ENCODE results near the gene CAD.
"Not testable (repeated sequence)": the region's sequence is repeated elsewhere in the genome, so short reads cannot be mapped to it uniquely, and the experiment has no call there.

CAD gene

DNA sequence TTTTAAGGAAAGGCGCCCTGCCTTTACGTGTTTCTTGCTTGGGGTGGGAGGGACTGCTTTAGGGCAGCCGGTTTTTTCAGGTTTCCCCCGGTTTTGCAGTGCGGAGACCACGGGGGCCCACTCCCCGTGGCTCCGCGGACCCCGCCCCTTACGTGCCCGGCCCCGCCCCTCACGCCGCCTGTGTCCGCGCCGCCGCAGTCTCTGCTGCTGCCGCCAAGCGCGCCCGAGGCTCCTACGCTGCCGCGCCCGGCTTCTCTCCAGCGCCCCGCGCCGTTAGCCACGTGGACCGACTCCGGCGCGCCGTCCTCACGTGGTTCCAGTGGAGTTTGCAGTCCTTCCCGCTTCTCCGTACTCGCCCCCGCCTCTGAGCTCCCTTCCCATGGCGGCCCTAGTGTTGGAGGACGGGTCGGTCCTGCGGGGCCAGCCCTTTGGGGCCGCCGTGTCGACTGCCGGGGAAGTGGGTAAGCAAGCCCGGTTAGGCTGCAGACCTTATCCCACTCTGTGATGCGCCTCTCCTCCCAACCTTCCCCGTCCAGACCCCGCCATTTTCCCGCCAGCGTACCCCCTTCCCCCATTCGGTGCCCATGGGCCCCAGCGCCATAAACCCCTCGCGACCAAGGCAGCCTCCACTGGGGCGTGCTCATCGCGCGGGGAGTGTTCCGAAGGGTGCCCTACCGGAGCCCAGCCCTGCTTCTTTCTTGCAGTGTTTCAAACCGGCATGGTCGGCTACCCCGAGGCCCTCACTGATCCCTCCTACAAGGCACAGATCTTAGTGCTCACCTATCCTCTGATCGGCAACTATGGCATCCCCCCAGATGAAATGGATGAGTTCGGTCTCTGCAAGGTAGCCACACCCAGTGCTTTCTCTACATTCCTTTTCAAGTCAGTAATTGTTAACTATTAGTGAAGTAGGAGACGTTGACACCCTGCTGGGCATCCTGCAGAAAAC is at the start of gene CAD:
Gene CAD, plus strand, starts transcription at position 197 of the 949 bp plus-strand sequence. Its CDS starts 183 bp downstream, at position 380.
- H3K27me3 Mint-ChIP-seq, result no peaks in the 10 kb centered on the region
- peak within 1 kb of the TSS; percentile 95 for H3K4me3 Mint-ChIP-seq
- H3K9me3 Mint-ChIP-seq, result no peaks in the 10 kb centered on the region
- peaks cover 39% of the 10 kb centered on the region for H3K4me1 Mint-ChIP-seq
- H3K36me3 Mint-ChIP-seq, result peaks cover 30% of the 10 kb centered on the region
- peak within 1 kb of the TSS; percentile 96 for H3K27ac Mint-ChIP-seq

DNA sequence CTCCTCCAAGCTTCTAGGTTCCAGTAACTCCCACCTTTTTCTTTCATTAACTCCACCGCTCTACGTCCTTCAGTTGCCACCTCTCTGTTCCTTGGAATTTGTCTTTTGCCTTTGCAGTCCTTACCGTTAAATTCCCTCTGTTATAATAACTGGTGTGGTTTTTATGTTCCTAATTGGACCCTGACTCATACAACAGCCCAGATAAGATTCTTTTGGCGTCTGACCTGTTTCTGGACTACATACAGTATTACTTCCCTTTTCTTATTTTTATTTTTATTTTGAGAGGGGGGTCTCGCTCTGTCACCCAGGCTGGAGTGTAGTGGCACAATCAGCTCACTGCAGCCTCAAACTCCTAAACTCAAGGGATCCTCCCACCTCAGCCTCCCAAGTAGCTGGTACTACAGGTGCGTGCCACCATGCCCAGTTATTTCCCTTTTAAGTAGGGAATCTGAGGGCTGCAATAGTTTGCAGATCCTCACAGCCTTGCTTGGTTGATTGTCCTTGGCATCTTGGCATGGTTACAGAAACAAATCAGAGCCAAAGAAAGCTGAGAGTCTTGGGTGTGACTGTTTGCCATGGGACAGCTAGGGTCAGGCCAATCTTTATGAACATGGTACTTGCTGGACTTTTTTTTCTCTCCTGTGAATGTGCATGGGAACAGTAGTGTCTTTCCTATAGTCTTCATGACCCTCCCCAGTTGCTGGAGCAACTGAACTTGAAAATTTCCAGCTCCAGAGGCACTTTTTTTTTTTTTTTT is 46.4 kb upstream of the CAD start:
- Mint-ChIP-seq H3K4me3 (peak overlapping the region; percentile 45), H3K27me3 (peaks cover 7% of the 10 kb centered on the region), H3K9me3 (no peaks in the 10 kb centered on the region), H3K4me1 (peaks cover 8% of the 10 kb centered on the region), H3K27ac (no peak overlapping the region), H3K36me3 (no peaks in the 10 kb centered on the region)

DNA sequence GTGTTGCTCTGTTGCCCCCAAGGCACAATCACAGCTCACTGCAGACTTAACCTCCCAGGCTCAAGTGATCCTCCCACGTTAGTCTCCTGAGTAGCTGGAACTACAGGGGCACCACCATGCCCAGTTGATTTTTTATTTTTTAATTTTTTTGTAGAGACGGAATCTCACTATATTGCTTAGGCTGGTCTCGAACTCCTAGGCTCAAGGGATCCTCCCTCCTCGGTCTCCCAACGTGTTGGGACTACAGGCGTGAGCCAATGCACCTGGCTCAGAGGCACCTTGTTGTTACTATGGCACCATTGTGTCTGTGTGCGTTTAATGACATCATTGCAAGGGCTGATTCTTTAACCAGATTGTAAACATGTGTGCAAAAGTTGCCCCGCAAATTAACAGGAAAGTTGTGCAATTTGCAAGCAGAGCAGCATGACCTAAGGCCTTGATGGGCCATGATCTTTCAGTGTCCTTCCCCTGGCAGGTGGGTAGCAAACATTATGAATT is 45.8 kb upstream of the CAD start:
- Mint-ChIP-seq H3K36me3 (no peaks in the 10 kb centered on the region), H3K9me3 (no peaks in the 10 kb centered on the region), H3K4me1 (peaks cover 8% of the 10 kb centered on the region), H3K27ac (no peak overlapping the region), H3K4me3 (no peak overlapping the region), H3K27me3 (peaks cover 7% of the 10 kb centered on the region)

DNA sequence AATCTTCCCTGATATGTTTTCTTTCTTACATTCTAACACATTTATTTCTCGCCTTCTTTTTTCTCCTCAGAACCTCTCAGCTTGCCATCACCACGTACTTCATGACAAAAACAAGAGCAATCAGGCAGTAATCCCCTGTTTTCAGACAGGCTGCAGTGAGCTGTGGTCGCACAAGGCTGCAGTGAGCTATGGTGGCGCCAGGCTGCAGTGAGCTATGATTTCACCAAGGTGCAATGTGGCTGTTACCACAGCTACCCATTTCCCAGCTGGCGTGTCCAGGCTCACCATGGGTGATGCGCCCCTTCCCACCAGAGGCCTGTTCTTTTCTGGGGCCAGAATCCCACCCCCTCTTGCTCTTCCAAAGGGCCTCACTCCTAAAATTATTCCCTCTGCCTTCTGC is 42.5 kb upstream of the CAD start:
- Mint-ChIP-seq H3K4me3 (no peak overlapping the region), H3K27ac (no peak overlapping the region)

DNA sequence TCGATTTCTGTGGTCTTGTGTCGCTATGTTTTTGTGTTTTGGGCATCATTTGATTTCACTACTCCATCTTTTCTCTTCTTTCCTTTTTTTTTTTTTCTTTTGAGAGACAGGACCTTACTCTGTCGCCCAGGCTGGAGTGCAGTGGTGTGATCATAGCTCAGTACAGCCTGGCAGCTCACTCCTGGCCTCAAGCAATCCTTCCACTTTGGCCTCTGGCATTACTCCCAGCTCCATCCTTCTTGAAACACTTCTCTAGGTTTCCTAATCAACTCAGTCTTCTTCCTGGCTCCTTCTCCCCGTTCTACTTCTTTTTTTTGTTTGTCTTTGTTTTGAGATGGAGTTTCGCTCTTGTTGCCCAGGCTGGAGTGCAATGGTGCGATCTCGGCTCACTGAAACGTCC is 41.8 kb upstream of the CAD start:
- Mint-ChIP-seq H3K4me1 (peaks cover 4% of the 10 kb centered on the region), H3K27ac (no peak overlapping the region), H3K27me3 (peaks cover 16% of the 10 kb centered on the region), H3K36me3 (no peaks in the 10 kb centered on the region), H3K9me3 (no peaks in the 10 kb centered on the region), H3K4me3 (no peak overlapping the region)

More for the DNA sequence above, 42.5 kb upstream of the CAD start:
- Mint-ChIP-seq H3K27me3 (peaks cover 14% of the 10 kb centered on the region), H3K9me3 (no peaks in the 10 kb centered on the region), H3K36me3 (no peaks in the 10 kb centered on the region), H3K4me1 (peaks cover 4% of the 10 kb centered on the region)

DNA sequence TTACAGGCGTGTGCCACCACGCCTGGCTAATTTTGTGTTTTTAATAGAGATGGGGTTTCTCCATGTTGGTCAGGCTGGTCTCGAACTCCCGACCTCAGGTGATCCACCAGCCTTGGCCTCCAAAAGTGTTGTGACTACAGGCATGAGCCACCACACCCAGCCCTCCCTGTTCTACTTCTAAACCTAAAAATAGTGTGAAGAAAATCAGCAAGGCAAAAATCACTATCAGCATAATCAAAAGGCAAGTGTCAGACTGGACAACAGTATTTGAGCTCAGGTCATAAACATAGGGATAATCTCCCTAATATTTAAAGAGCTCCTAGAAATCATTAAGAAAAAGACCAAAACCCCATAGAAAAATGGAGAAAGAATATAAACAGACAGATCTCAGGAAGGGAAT is 41.4 kb upstream of the CAD start:
- not testable (repeated sequence) for H3K4me1 Mint-ChIP-seq, H3K36me3 Mint-ChIP-seq, H3K4me3 Mint-ChIP-seq, H3K9me3 Mint-ChIP-seq, H3K27ac Mint-ChIP-seq
- peaks cover 17% of the 10 kb centered on the region for H3K27me3 Mint-ChIP-seq

DNA sequence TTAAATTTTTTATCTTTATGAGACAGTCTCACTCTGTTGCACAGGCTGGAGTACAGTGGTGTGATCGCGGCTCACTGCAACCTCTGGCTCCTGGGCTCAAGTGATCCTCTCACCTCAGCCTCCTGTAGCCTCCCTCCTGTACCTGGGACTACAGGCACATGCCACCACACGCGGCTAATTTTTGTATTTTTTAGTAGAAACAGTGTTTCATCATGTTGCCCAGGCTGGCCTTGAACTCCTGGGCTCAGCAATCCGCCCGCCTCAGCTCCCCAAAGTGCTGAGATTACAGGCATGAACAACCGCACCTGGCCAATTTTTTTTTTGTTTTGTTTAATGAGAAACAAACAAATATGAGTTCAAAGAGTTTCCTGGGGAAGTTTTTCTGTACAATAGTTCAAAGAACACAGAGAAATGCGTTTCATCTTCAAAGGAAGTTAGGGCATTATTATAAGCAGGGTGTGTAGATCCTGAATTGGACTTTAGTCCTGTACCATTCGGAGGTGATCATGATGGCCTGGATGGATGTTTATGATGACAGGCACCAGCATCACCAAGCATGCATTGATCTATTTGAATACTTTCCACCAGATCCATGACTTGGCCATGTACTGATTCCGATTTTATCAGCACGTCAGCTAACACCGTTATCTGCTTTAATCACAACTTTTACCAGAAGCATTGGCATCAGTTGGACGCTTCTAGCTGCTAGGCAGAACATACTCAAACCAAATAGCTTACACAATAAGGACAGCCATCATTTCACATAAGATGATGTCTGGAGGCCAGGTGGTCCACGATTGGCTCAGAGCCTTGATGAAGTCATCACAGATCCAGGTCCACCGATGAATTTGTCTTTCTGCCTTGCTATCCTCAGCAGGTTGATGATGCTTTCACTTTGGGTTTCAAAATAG is 39.5 kb upstream of the CAD start:
- H3K36me3 Mint-ChIP-seq, result no peaks in the 10 kb centered on the region
- no peak overlapping the region for H3K4me3 Mint-ChIP-seq
- H3K27ac Mint-ChIP-seq, result no peak overlapping the region
- H3K9me3 Mint-ChIP-seq, result no peaks in the 10 kb centered on the region
- H3K4me1 Mint-ChIP-seq, result no peaks in the 10 kb centered on the region
- H3K27me3 Mint-ChIP-seq, result peaks cover 18% of the 10 kb centered on the region

DNA sequence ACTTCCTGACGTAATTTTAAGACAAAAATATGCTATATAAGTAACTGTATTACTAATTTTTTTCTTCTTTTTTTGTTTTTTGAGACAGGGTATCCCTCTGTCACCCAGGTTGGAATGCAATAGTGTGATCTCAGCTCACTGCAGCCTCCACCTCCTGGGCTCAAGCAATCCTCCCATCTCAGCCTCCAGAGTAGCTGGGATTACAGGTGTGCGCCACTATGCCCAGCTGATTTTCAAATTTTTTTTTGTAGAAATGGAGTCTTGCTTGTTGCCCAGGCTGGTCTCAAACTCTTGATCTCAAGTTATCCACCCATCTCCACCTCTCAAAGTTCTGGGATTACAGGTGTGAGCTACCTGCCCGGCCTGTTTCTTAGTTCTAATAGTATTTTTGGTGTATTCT is 38.7 kb upstream of the CAD start:
- Mint-ChIP-seq H3K9me3 (no peaks in the 10 kb centered on the region), H3K4me1 (no peaks in the 10 kb centered on the region), H3K36me3 (no peaks in the 10 kb centered on the region), H3K27ac (no peak overlapping the region), H3K27me3 (peaks cover 18% of the 10 kb centered on the region), H3K4me3 (no peak overlapping the region)

DNA sequence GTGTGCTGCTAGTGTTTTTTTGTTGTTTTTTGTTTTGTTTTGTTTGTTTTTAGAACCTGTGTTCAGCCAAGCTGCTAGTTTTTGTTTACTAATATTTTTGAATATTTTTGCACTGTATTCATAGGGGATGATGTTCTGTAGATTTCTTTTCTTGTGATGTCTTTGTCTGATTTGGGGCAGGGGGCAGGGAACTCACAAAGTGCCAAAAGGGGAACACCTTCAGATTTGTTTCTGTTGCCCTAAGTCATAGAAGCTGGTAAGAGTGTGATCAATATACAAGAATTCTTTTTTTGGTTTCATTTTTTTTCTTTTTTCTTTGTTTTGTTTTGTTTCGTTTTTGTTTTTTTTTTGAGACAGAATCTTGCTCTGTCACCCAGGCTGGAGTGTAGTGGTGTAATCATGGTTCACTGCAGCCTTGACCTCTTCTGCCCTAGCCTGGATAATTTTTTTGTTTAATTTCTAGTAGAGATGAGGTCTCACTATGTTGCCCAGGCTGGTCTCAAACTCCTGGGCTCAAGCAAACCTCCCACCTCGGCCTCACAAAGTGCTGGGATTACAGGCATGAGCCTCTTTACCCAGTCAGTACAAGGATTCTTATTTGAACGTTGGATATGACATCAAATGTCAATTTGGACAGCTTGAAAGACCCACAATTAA is 37.7 kb upstream of the CAD start:
- Mint-ChIP-seq H3K4me1 (no peaks in the 10 kb centered on the region), H3K4me3 (no peak overlapping the region), H3K9me3 (no peaks in the 10 kb centered on the region), H3K27ac (no peak overlapping the region), H3K36me3 (no peaks in the 10 kb centered on the region), H3K27me3 (peaks cover 18% of the 10 kb centered on the region)

DNA sequence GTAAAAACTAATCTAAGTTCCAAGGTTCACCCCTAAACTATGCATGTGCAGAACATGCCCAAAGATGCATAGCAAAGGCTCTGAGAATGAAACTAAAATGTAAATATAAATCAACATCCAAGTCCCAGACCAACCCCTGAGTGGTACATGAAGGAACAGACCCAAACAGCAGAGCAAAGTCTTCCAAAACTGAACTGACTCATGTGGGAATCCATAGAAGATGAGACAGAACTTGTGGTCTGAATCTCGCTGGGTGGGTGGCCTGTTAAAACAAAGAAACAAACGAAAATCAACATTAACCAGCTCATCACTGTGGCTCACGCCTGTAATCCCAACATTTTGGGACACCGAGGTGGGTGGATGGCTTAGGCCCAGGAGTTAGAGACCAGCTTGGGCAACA is 34.8 kb upstream of the CAD start:
- H3K9me3 Mint-ChIP-seq, result no peaks in the 10 kb centered on the region
- H3K4me3 Mint-ChIP-seq, result no peak overlapping the region
- no peaks in the 10 kb centered on the region for H3K36me3 Mint-ChIP-seq
- H3K27me3 Mint-ChIP-seq, result peaks cover 20% of the 10 kb centered on the region
- H3K4me1 Mint-ChIP-seq, result no peaks in the 10 kb centered on the region
- no peak overlapping the region for H3K27ac Mint-ChIP-seq

DNA sequence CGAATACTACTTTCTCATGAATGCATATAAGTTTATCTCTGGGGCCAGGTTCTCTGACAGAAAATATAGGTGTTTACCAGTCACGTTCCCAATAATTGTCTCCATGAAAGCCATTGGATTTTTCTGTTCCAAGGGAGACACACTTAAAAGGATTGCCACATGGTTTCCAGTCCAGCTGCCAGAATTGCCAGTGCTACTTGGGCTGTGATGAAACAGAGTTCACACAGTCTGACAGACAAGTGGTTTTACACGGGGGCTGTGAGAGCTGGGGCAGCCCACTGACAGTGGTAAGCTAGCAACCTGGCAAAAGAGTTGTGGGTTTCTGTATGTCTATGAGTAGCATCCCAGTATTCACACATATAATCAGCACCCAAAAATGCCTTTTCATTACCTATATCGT is 33.1 kb upstream of the CAD start:
- Mint-ChIP-seq H3K4me3 (no peak overlapping the region), H3K9me3 (no peaks in the 10 kb centered on the region), H3K4me1 (no peaks in the 10 kb centered on the region), H3K27ac (no peak overlapping the region), H3K36me3 (no peaks in the 10 kb centered on the region), H3K27me3 (peaks cover 17% of the 10 kb centered on the region)

DNA sequence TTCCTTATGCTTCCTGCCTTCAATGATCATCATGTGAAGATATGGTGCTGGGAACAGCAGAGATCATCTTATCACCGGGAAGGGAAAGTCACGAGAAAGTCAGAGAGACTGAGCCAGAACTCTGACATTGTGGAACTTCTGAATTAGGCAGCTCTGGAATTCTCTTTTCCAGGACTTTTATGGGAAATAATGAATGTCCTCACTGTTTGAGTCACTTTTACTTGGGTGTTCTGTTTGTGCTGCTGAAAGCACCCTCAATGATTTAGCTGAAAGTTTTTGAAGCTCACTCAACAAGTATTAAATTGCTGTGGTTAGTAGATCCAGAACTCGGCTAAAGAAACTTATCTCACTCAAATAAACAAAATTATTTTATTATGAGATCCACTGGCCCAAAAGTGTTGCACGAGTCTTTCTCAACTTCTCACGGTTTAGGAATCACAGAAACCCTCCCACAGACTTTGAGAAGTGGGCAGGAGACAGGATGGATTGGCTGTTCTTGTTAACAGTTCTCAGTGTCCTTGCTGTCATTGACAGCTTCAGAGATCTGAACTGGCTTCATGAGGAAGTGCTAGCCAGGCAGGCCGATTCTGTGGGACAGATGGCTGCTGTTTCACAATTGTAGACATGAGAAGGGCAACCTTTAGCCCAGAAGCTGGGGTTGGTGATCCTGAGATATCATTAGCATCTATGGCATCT is 31.7 kb upstream of the CAD start:
- Mint-ChIP-seq H3K9me3 (no peaks in the 10 kb centered on the region), H3K4me1 (no peaks in the 10 kb centered on the region), H3K4me3 (no peak overlapping the region), H3K36me3 (no peaks in the 10 kb centered on the region), H3K27ac (no peak overlapping the region), H3K27me3 (peaks cover 9% of the 10 kb centered on the region)

DNA sequence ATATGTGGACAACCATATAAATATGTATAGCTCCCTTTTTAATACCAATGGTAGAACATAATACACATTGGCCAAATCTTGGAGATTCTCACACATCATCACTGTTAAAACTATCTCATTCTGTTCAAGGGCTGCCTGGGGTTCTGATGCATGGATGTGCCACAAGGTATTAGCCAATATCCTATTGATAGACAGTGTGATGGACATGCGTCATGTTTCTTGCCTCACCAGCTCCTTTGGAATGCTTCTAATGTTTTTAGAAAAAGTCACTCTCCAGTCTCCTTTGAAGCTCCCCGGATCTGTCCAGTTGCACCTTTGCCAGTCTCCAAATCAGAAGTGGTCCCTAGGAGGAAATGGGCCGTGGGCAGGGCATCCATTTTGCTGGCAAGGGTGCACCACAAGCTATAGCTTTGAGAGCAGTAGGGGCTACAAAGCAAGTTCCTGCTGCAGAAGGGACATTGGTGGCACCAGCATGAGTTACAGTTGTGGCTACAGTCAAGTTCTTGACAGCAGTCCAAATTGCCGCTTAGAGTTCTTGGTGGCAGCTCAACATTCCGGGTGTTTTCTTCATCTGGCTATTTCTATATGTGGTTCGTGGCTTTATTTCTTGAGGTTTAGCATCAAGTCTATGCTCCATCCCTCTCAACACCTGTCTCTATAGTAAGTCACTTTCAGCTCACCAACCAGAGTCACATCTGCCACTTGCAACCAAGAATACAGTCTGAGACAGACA is 30.4 kb upstream of the CAD start:
- Mint-ChIP-seq H3K27ac (no peak overlapping the region), H3K4me3 (no peak overlapping the region), H3K9me3 (no peaks in the 10 kb centered on the region), H3K36me3 (no peaks in the 10 kb centered on the region), H3K4me1 (no peaks in the 10 kb centered on the region), H3K27me3 (peaks cover 5% of the 10 kb centered on the region)

DNA sequence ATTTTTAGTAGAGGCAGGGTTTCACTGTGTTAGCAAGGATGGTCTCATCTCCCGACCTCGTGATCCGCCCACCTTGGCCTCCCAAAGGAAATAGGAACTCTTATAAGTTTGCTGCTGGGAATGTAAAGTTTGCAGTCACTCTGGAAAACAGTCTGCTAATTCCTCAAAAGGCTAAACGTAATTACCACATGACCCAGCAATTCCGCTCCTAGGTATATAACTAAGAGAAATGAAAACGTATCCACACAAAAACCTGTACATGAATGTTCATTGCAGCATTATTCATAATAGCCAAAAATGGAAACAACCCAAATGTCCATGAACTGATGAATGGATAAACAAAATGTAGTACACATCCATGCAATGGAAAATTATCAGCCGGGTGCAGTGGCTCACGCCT is 27.2 kb upstream of the CAD start:
- Mint-ChIP-seq H3K4me3 (no peak overlapping the region), H3K36me3 (no peaks in the 10 kb centered on the region)

More for the DNA sequence above, 27.2 kb upstream of the CAD start:
- no peaks in the 10 kb centered on the region for H3K4me1 Mint-ChIP-seq
- H3K9me3 Mint-ChIP-seq, result no peaks in the 10 kb centered on the region
- H3K27me3 Mint-ChIP-seq, result peaks cover 2% of the 10 kb centered on the region
- no peak overlapping the region for H3K27ac Mint-ChIP-seq
